Measurements from ENCODE around the gene PLCH1. TPM values are rescaled to one million over a fixed set of nuclear protein-coding genes. Genes with fewer than 3 reads are reported as not detected.
A peak's percentile ranks its signal among the peaks of the same experiment; 100 is the strongest.
"Not testable (repeated sequence)": the region's sequence is repeated elsewhere in the genome, so short reads cannot be mapped to it uniquely, and the experiment has no call there.

The PLCH1 gene
- polyA plus RNA-seq, 1 donor, result 7.4 TPM

- Histone ChIP-seq H3K27ac (ENCODE audit: low read length) (no peak overlapping the region), H3K9me3 (ENCODE audit: control insufficient read depth, low read depth, low read length) (no peaks in the 10 kb centered on the region), H3K4me1 (ENCODE audit: control insufficient read depth, insufficient read depth, low read length) (peaks cover 3% of the 10 kb centered on the region), H3K4me3 (ENCODE audit: low read length) (no peak overlapping the region), H3K36me3 (ENCODE audit: control insufficient read depth, insufficient read depth, low read length) (no peaks in the 10 kb centered on the region), H3K27me3 (ENCODE audit: control insufficient read depth, insufficient read depth, low read length) (no peaks in the 10 kb centered on the region)
- 100% methylated on average over 1 of the region's 3 CpGs for WGBS (ENCODE audit: insufficient coverage, low lambda C conversion rate)
- no peak for DNase-seq
These were observed 336.9 kb downstream of the PLCH1 start for GRCh38 chr3:155407971-155408370.

- Histone ChIP-seq H3K4me3 (ENCODE audit: low read length) (no peak overlapping the region), H3K27me3 (ENCODE audit: control insufficient read depth, insufficient read depth, low read length) (no peaks in the 10 kb centered on the region), H3K9me3 (ENCODE audit: control insufficient read depth, low read depth, low read length) (no peaks in the 10 kb centered on the region), H3K4me1 (ENCODE audit: control insufficient read depth, insufficient read depth, low read length) (no peaks in the 10 kb centered on the region), H3K27ac (ENCODE audit: low read length) (no peak overlapping the region), H3K36me3 (ENCODE audit: control insufficient read depth, insufficient read depth, low read length) (no peaks in the 10 kb centered on the region)
- WGBS (ENCODE audit: insufficient coverage, low lambda C conversion rate), result no CpG with 5 or more reads among the region's 1 CpG
- DNase-seq, result no peak
These were observed 337.5 kb downstream of the PLCH1 start for GRCh38 chr3:155407331-155407730.

DNA sequence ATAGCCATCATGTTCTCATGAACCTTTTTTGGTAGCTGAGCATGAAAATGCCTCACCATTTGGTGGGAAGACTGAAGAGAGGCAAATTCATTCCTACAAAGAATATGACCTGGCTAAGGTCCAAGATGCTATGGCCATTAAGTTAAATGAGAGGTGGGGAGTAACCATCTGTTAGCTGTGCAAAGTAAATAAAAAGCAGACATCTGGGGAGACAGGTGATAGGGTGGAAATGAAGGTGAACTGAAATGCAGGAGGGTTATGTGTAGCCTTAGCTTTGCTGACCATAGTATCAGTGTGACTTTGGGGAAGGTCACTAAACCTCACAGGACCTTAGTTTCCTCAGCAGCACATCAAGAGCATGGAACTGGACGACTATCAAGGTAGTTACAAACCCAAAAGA is 340.4 kb downstream of the PLCH1 start:
- H3K4me1 ChIP-seq (ENCODE audit: control insufficient read depth, insufficient read depth, low read length), result no peaks in the 10 kb centered on the region
- DNase-seq, result peak in 1 of 2 donors; percentile 21
- no peaks in the 10 kb centered on the region for H3K36me3 ChIP-seq (ENCODE audit: control insufficient read depth, insufficient read depth, low read length)
- no peak overlapping the region for H3K27ac ChIP-seq (ENCODE audit: low read length)
- WGBS (ENCODE audit: insufficient coverage, low lambda C conversion rate), result no CpG with 5 or more reads among the region's 1 CpG
- no peaks in the 10 kb centered on the region for H3K9me3 ChIP-seq (ENCODE audit: control insufficient read depth, low read depth, low read length)
- no peak overlapping the region for H3K4me3 ChIP-seq (ENCODE audit: low read length)
- no peaks in the 10 kb centered on the region for H3K27me3 ChIP-seq (ENCODE audit: control insufficient read depth, insufficient read depth, low read length)

DNA sequence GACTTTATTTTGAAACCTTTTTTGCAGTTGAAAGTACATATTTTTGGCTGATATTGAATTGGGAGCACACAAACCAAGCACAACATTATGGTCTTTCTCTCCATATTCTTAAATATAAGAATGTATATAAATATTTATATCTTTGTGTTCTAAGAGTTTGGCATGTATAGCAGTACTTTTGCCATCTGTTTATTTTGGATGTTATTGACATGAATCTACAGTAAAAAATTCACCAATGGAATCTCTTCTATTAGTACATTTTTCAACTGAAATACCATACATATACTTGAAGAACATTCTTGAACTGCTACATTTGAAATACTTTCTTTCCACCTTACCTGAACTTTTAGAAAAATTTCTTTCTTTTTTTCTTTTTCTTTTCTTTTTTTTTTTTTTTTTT is 342.2 kb downstream of the PLCH1 start:
- H3K27me3 ChIP-seq (ENCODE audit: control insufficient read depth, insufficient read depth, low read length), result no peaks in the 10 kb centered on the region
- H3K27ac ChIP-seq (ENCODE audit: low read length), result no peak overlapping the region
- H3K4me3 ChIP-seq (ENCODE audit: low read length), result no peak overlapping the region
- no peak for DNase-seq
- no peaks in the 10 kb centered on the region for H3K9me3 ChIP-seq (ENCODE audit: control insufficient read depth, low read depth, low read length)
- no peaks in the 10 kb centered on the region for H3K36me3 ChIP-seq (ENCODE audit: control insufficient read depth, insufficient read depth, low read length)
- H3K4me1 ChIP-seq (ENCODE audit: control insufficient read depth, insufficient read depth, low read length), result no peaks in the 10 kb centered on the region

GRCh38 chr3:155398046-155398445 is 346.8 kb downstream of the PLCH1 start:
- Histone ChIP-seq H3K27ac (ENCODE audit: low read length) (no peak overlapping the region), H3K27me3 (ENCODE audit: control insufficient read depth, insufficient read depth, low read length) (no peaks in the 10 kb centered on the region), H3K4me3 (ENCODE audit: low read length) (no peak overlapping the region), H3K9me3 (ENCODE audit: control insufficient read depth, low read depth, low read length) (no peaks in the 10 kb centered on the region), H3K4me1 (ENCODE audit: control insufficient read depth, insufficient read depth, low read length) (no peaks in the 10 kb centered on the region), H3K36me3 (ENCODE audit: control insufficient read depth, insufficient read depth, low read length) (no peaks in the 10 kb centered on the region)
- DNase-seq, result no peak

DNA sequence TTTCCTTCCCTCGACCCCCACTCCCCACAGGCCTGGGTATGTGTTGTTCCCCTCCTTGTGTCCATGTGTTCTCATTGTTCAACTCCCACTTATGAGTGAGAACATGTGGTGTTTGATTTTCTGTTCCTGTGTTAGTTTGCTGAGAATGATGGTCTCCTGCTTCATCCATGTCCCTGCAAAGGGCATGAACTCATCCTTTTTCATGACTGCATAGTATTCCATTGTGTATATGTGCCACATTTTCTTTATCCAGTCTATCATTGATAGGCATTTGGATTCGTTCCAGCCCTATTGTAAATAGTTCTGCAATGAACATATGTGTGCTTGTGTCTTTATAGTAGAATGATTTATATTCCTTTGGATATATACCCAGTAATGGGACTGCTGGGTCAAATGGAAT is 350.0 kb downstream of the PLCH1 start:
- not testable (repeated sequence) for H3K4me1 ChIP-seq (ENCODE audit: control insufficient read depth, insufficient read depth, low read length); H3K27ac ChIP-seq (ENCODE audit: low read length); H3K27me3 ChIP-seq (ENCODE audit: control insufficient read depth, insufficient read depth, low read length); H3K36me3 ChIP-seq (ENCODE audit: control insufficient read depth, insufficient read depth, low read length); H3K9me3 ChIP-seq (ENCODE audit: control insufficient read depth, low read depth, low read length); H3K4me3 ChIP-seq (ENCODE audit: low read length); DNase-seq
- no CpG with 5 or more reads among the region's 2 CpGs for WGBS (ENCODE audit: insufficient coverage, low lambda C conversion rate)

- Histone ChIP-seq H3K9me3 (ENCODE audit: control insufficient read depth, low read depth, low read length) (no peaks in the 10 kb centered on the region), H3K27ac (ENCODE audit: low read length) (no peak overlapping the region), H3K36me3 (ENCODE audit: control insufficient read depth, insufficient read depth, low read length) (no peaks in the 10 kb centered on the region), H3K27me3 (ENCODE audit: control insufficient read depth, insufficient read depth, low read length) (no peaks in the 10 kb centered on the region), H3K4me3 (ENCODE audit: low read length) (no peak overlapping the region), H3K4me1 (ENCODE audit: control insufficient read depth, insufficient read depth, low read length) (no peaks in the 10 kb centered on the region)
- WGBS (ENCODE audit: insufficient coverage, low lambda C conversion rate), result 100% methylated on average over 1 of the region's 1 CpG
- DNase-seq, result no peak
These were observed 350.6 kb downstream of the PLCH1 start for GRCh38 chr3:155394240-155394639.

GRCh38 chr3:155393316-155393715 is 351.6 kb downstream of the PLCH1 start:
- Histone ChIP-seq H3K27ac (ENCODE audit: low read length) (no peak overlapping the region), H3K36me3 (ENCODE audit: control insufficient read depth, insufficient read depth, low read length) (no peaks in the 10 kb centered on the region), H3K4me3 (ENCODE audit: low read length) (no peak overlapping the region), H3K9me3 (ENCODE audit: control insufficient read depth, low read depth, low read length) (no peaks in the 10 kb centered on the region), H3K27me3 (ENCODE audit: control insufficient read depth, insufficient read depth, low read length) (no peaks in the 10 kb centered on the region), H3K4me1 (ENCODE audit: control insufficient read depth, insufficient read depth, low read length) (no peaks in the 10 kb centered on the region)
- 83% methylated on average over 1 of the region's 1 CpG for WGBS (ENCODE audit: insufficient coverage, low lambda C conversion rate)
- DNase-seq, result no peak

- no peak overlapping the region for H3K27ac ChIP-seq (ENCODE audit: low read length)
- H3K27me3 ChIP-seq (ENCODE audit: control insufficient read depth, insufficient read depth, low read length), result no peaks in the 10 kb centered on the region
- H3K4me1 ChIP-seq (ENCODE audit: control insufficient read depth, insufficient read depth, low read length), result no peaks in the 10 kb centered on the region
- DNase-seq, result no peak
- no peak overlapping the region for H3K4me3 ChIP-seq (ENCODE audit: low read length)
- no peaks in the 10 kb centered on the region for H3K9me3 ChIP-seq (ENCODE audit: control insufficient read depth, low read depth, low read length)
- no CpG with 5 or more reads among the region's 1 CpG for WGBS (ENCODE audit: insufficient coverage, low lambda C conversion rate)
- H3K36me3 ChIP-seq (ENCODE audit: control insufficient read depth, insufficient read depth, low read length), result no peaks in the 10 kb centered on the region
These were observed 352.7 kb downstream of the PLCH1 start for GRCh38 chr3:155392138-155392537.

GRCh38 chr3:155391551-155391958 is 353.3 kb downstream of the PLCH1 start:
- WGBS (ENCODE audit: insufficient coverage, low lambda C conversion rate), result no CpG with 5 or more reads among the region's 2 CpGs
- DNase-seq, result no peak
- H3K27ac ChIP-seq (ENCODE audit: low read length), result no peak overlapping the region

DNA sequence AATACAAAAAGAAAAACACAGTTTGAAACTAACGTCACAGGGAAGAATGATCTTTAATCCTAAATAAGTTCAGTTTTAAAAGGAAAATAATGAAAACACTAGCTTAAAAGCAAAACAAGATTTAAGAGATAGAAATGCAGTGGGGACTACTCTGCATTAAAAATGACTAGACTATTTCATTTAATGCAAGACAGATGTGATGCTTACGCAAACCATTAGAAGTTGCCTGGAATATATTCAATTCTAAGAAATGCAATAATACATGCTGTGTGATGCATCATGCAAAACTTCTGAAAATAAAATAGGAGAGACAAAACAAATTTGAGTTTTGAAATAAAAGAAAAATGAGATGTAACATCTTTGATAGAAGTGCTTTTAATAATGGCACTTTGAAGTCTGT is 353.8 kb downstream of the PLCH1 start:
- no peak overlapping the region for H3K27ac ChIP-seq (ENCODE audit: low read length)
- no peak overlapping the region for H3K4me3 ChIP-seq (ENCODE audit: low read length)
- DNase-seq, result no peak
- H3K36me3 ChIP-seq (ENCODE audit: control insufficient read depth, insufficient read depth, low read length), result no peaks in the 10 kb centered on the region
- H3K4me1 ChIP-seq (ENCODE audit: control insufficient read depth, insufficient read depth, low read length), result no peaks in the 10 kb centered on the region
- H3K27me3 ChIP-seq (ENCODE audit: control insufficient read depth, insufficient read depth, low read length), result no peaks in the 10 kb centered on the region
- no peaks in the 10 kb centered on the region for H3K9me3 ChIP-seq (ENCODE audit: control insufficient read depth, low read depth, low read length)
- WGBS (ENCODE audit: insufficient coverage, low lambda C conversion rate), result 93% methylated on average over 2 of the region's 2 CpGs

More at GRCh38 chr3:155391551-155391958, 353.3 kb downstream of the PLCH1 start:
- Histone ChIP-seq H3K4me3 (ENCODE audit: low read length) (no peak overlapping the region), H3K9me3 (ENCODE audit: control insufficient read depth, low read depth, low read length) (no peaks in the 10 kb centered on the region), H3K27me3 (ENCODE audit: control insufficient read depth, insufficient read depth, low read length) (no peaks in the 10 kb centered on the region), H3K36me3 (ENCODE audit: control insufficient read depth, insufficient read depth, low read length) (no peaks in the 10 kb centered on the region), H3K4me1 (ENCODE audit: control insufficient read depth, insufficient read depth, low read length) (no peaks in the 10 kb centered on the region)

All from large intestine (tissue), 3 donors.